SK-N-MC (cell line): ENCODE results near the gene LRRC27.
"Not testable (repeated sequence)": the region's sequence is repeated elsewhere in the genome, so short reads cannot be mapped to it uniquely, and the experiment has no call there.

Experiments
- DNase-seq: peaks from one replicate; pipeline ENCODE4 v3.0.0-alpha.2; 2011; ENCODE audit warnings: low read depth, low spot score
- H3K27ac ChIP-seq: fragments of 200-600 bp; sonication (generic); 2 replicates; pipeline ENCODE4 v1.5.1; 2016; ENCODE audit warnings: mixed run types
- H3K36me3 ChIP-seq: fragments of 200-600 bp; sonication (generic); 2 replicates; pipeline ENCODE4 v1.6.1; 2017; ENCODE audit warnings: antibody characterized with exemption, low read length, mixed read lengths; ENCODE audit not compliant: insufficient read depth
- H3K4me3 ChIP-seq: fragments of 200-600 bp; sonication (generic); 2 replicates; pipeline ENCODE4 v1.5.1; 2016
- H3K9ac ChIP-seq: fragments of 200-600 bp; sonication (generic); 2 replicates; pipeline ENCODE4 v1.8.0; 2017; ENCODE audit warnings: mixed run types, mixed read lengths; ENCODE audit not compliant: insufficient read length
- H3K9me3 ChIP-seq: fragments of 200-600 bp; sonication (generic); 2 replicates; pipeline ENCODE4 v1.6.1; 2017; ENCODE audit warnings: low read depth, mild to moderate bottlenecking, antibody characterized with exemption, low read length, moderate library complexity, mixed read lengths
- EZH2 ChIP-seq: fragments of 200-600 bp; sonication (generic); IDR thresholded peaks from one replicate; pipeline ENCODE4 v1.6.1; 2017; ENCODE audit warnings: antibody characterized with exemption
- FOXP2 ChIP-seq: optimal IDR thresholded peaks from 2 replicates; pipeline ENCODE3; 2011; ENCODE audit warnings: mild to moderate bottlenecking, moderate library complexity; ENCODE audit not compliant: insufficient read depth; ENCODE audit errors: extremely low read length, control extremely low read depth
- POLR2AphosphoS5 ChIP-seq: IDR thresholded peaks from 2 replicates; pipeline ENCODE4 v1.6.1; 2012; ENCODE audit warnings: mild to moderate bottlenecking, low read depth, low read length, borderline replicate concordance

The LRRC27 gene

GRCh38 chr10:132347931-132348267 is 15.9 kb downstream of the LRRC27 start:
- Histone ChIP-seq H3K36me3 (no peaks in the 10 kb centered on the region), H3K9me3 (no peaks in the 10 kb centered on the region), H3K9ac (no peak overlapping the region), H3K4me3 (no peak overlapping the region), H3K27ac (no peak overlapping the region)
- DNase-seq: no peak
- TF ChIP-seq EZH2 (no peak), POLR2AphosphoS5 (no peak), FOXP2 (no peak)

DNA sequence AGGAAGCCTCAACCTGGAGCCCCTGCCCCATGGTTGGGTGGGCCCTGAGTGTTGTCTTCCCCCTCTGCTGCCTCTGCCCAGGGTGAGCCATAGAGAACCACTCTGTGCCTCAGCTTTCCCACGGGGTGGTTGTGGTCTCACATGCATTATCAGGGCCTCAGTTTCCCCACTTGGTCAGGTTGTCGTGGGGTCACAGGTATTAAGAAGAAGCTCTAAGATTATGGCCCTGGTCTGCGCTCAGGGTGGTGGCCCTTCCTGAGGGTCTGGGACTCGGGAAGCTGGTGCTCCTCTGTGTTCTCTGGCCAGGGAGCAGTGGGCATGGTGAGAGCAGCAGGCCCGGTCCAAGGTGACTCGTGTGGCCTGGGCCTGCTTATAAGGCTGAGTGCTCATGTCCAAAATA is 17.8 kb downstream of the LRRC27 start:
- TF ChIP-seq FOXP2 (no peak), POLR2AphosphoS5 (no peak), EZH2 (no peak)
- Histone ChIP-seq H3K4me3 (no peak overlapping the region), H3K36me3 (no peaks in the 10 kb centered on the region), H3K9me3 (no peaks in the 10 kb centered on the region), H3K27ac (no peak overlapping the region), H3K9ac (no peak overlapping the region)
- no peak for DNase-seq

- no peak overlapping the region for H3K27ac ChIP-seq
- no peak overlapping the region for H3K9ac ChIP-seq
- no peaks in the 10 kb centered on the region for H3K9me3 ChIP-seq
- H3K4me3 ChIP-seq: no peak overlapping the region
- no peak for TF ChIP-seq FOXP2
- no peak for TF ChIP-seq EZH2
- no peak for TF ChIP-seq POLR2AphosphoS5
- no peaks in the 10 kb centered on the region for H3K36me3 ChIP-seq
- DNase-seq: no peak
Measured at GRCh38 chr10:132350391-132350790, 18.4 kb downstream of the LRRC27 start.

GRCh38 chr10:132350946-132351345 is 19.0 kb downstream of the LRRC27 start:
- DNase-seq: no peak
- Histone ChIP-seq H3K9me3 (no peaks in the 10 kb centered on the region), H3K36me3 (no peaks in the 10 kb centered on the region), H3K9ac (no peak overlapping the region), H3K4me3 (no peak overlapping the region), H3K27ac (no peak overlapping the region)
- TF ChIP-seq EZH2 (no peak), POLR2AphosphoS5 (no peak), FOXP2 (no peak)

DNA sequence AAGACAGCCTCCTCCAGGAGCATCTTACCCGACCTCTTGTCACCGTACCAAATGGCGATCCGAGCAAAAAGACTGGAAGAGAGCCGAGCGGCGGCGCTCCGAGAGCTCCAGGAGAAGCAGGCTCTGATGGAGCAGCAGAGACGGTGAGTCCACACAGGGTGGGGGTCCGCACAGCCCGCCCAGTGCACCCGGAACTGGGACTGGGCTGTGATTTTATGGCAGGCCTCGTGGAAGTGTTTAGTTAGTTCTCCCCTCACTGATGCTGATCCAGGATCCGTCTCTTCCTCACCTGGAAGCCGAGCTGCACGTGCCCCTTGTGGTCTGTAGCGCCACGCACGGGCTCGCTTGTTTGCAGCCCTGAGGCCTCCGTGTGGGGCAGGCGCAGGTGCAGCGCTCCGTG is 19.6 kb downstream of the LRRC27 start:
- DNase-seq: no peak
- no peaks in the 10 kb centered on the region for H3K36me3 ChIP-seq
- no peak overlapping the region for H3K9ac ChIP-seq
- H3K4me3 ChIP-seq: no peak overlapping the region
- H3K27ac ChIP-seq: no peak overlapping the region
- no peaks in the 10 kb centered on the region for H3K9me3 ChIP-seq
- TF ChIP-seq EZH2 (no peak), POLR2AphosphoS5 (no peak), FOXP2 (no peak)

- not testable (repeated sequence) for DNase-seq, H3K9me3 ChIP-seq, H3K4me3 ChIP-seq, H3K9ac ChIP-seq, H3K27ac ChIP-seq, H3K36me3 ChIP-seq
Measured at GRCh38 chr10:132352462-132353308, 20.7 kb downstream of the LRRC27 start.

DNA sequence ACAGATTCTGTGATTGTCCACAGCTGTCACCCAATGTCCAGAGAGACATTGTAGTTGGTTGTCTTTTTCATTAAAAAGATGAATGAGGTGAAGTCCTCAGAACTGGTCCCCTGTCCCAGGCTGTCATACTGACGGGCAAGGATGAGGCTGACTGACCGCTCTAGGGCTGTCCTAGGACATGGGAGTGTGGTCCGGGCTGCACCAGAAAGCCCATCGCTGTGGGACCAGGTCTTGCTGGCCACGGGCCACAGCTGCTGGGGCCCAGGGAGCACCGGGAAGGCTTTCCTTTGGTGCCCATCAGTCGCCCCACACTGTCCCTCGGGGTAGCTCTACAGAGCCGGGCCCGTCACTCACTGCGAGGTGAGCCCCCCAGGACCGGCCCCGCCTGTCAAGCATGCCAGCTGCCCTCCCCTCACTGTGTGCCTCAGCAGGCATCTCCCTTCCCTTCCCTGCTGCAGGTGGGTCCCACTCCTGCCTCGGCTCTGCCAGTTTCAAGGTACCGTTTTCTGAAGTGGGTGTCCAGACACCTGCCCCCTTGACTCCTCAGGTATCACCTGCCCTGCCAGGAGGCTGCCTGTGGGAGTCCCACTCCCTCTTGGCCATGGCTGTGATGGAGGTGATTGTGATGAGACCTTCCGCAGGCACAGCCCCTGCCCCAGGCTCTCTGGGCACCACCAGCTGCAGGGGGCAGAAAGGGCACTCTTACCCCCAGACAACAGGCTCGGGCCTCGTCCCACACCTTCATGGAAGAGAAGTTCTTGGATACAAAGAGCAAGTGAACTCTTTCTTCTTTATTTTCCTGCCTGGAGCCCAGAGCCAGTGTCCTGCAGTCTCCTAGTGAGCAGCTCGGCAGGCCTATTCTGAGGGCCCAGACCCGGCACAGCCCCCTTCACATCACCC is 21.7 kb downstream of the LRRC27 start:
- no peak for DNase-seq
- TF ChIP-seq POLR2AphosphoS5: no peak
- TF ChIP-seq EZH2: no peak
- no peak for TF ChIP-seq FOXP2
- H3K36me3 ChIP-seq: no peaks in the 10 kb centered on the region
- no peak overlapping the region for H3K9ac ChIP-seq
- H3K9me3 ChIP-seq: no peaks in the 10 kb centered on the region
- H3K27ac ChIP-seq: no peak overlapping the region
- no peak overlapping the region for H3K4me3 ChIP-seq

DNA sequence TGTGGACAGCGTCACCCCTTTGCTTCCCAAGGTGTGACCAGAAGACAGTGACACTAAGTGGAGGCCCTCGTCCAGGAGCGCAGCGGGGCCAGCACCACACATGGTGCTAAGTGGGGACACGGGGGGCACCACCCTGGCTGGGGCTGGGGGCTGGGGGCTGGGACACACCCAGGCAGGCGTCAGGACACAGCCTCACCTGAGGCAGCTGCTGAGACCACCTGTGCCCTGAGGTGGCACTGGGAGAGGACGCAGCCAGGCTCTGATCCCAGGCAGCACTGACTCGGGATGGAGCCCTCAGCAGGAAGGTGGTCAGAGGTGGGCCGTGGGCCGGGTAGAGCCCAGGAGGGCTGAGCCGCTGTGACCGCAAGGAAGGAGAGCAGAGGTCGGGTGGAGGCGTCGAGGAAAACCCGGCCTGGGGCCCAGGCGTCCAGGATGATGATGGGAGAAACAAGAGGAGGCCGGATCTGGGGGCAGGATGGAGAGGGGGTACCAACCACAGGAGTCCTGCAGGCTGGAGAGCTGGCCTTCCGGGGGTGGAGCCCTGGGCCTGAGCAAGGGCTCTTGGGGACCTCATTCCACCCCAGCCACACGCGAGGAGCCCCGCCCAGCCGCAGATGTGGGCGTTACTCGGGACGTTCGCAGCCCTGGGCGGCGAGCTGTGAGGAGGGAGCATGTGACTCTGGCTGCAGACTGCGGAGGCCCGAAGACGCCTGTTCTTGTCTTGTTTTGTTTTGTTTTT is 22.5 kb downstream of the LRRC27 start:
- no peak overlapping the region for H3K4me3 ChIP-seq
- no peaks in the 10 kb centered on the region for H3K36me3 ChIP-seq
- DNase-seq: no peak
- H3K9me3 ChIP-seq: no peaks in the 10 kb centered on the region
- H3K27ac ChIP-seq: no peak overlapping the region
- TF ChIP-seq FOXP2 (no peak), POLR2AphosphoS5 (no peak), EZH2 (no peak)
- H3K9ac ChIP-seq: no peak overlapping the region
